Endodermal cell (in vitro differentiated cells): ENCODE measurements around the gene FERMT3. TPM values are rescaled to one million over a fixed set of nuclear protein-coding genes. Genes with fewer than 3 reads are reported as not detected.

Source experiments
- DNase-seq: peaks from one replicate; pipeline ENCODE4 v3.0.0-alpha.2; 2017
- H3K27ac ChIP-seq: 2 replicates; pipeline ENCODE4 v1.5.1; 2013; ENCODE audit warnings: mild to moderate bottlenecking, low read depth, low read length, moderate library complexity
- H3K27me3 ChIP-seq: 2 replicates; pipeline ENCODE4 v1.6.1; 2013; ENCODE audit warnings: mild to moderate bottlenecking, low read length, moderate library complexity; ENCODE audit not compliant: insufficient read depth, control insufficient read depth, poor library complexity, severe bottlenecking
- H3K36me3 ChIP-seq: 2 replicates; pipeline ENCODE4 v1.7.0; 2013; ENCODE audit warnings: mild to moderate bottlenecking, low read length, moderate library complexity; ENCODE audit not compliant: control insufficient read depth, insufficient read depth
- H3K4me1 ChIP-seq: one replicate; pipeline ENCODE4 v1.7.0; 2013; ENCODE audit warnings: low read length; ENCODE audit not compliant: control insufficient read depth, insufficient read depth
- H3K4me3 ChIP-seq: 2 replicates; pipeline ENCODE4 v1.5.1; 2013; ENCODE audit warnings: mild to moderate bottlenecking, low read length, moderate library complexity
- H3K9ac ChIP-seq: 2 replicates; pipeline ENCODE4 v1.6.1; 2013; ENCODE audit warnings: mild to moderate bottlenecking, low read length, moderate library complexity; ENCODE audit not compliant: poor library complexity, severe bottlenecking; ENCODE audit errors: extremely low read depth
- H3K9me3 ChIP-seq: 2 replicates; pipeline ENCODE4 v1.6.1; 2013; ENCODE audit warnings: mild to moderate bottlenecking, low read length, moderate library complexity; ENCODE audit not compliant: control insufficient read depth
- H3K27ac Mint-ChIP-seq: 2 replicates; pipeline ENCODE4 v1.8.0; 2020; ENCODE audit warnings: mixed read lengths
- H3K27me3 Mint-ChIP-seq: 2 replicates; pipeline ENCODE4 v1.8.0; 2021; ENCODE audit warnings: mild to moderate bottlenecking, mixed read lengths; ENCODE audit not compliant: insufficient read depth
- H3K36me3 Mint-ChIP-seq: 2 replicates; pipeline ENCODE4 v1.8.0; 2020; ENCODE audit warnings: low read depth, mixed read lengths
- H3K4me1 Mint-ChIP-seq: 2 replicates; pipeline ENCODE4 v1.8.0; 2020; ENCODE audit warnings: mixed read lengths
- H3K4me3 Mint-ChIP-seq: 2 replicates; pipeline ENCODE4 v1.8.0; 2020; ENCODE audit warnings: mild to moderate bottlenecking, moderate library complexity, mixed read lengths
- H3K9me3 Mint-ChIP-seq: 2 replicates; pipeline ENCODE4 v1.8.0; 2020; ENCODE audit warnings: mild to moderate bottlenecking, mixed read lengths
- CTCF ChIP-seq: fragments of 200-600 bp; sonication (generic); conservative IDR thresholded peaks from 2 replicates; pipeline ENCODE4 v1.5.0; 2021; ENCODE audit warnings: antibody characterized with exemption, mild to moderate bottlenecking
- WGBS, 2 experiments: methylation state at CpG; one replicate each; pipeline versions ENCODE4 v1.1.5 to v1.1.7; 2013; ENCODE audit warnings: missing lambda C conversion rate in 2 of 2, mixed read lengths in 1 of 2; ENCODE audit not compliant: insufficient coverage in 1 of 2, insufficient read length in 1 of 2; 5-methylcytosine and 5-hydroxymethylcytosine counted together
- total RNA-seq, 2 donors: library from RNA; stranded (reverse); fragmentation: NEBNext Ultra II Directional in 1 of 2; extraction: Animal tissue kit (Norgen Biotek cat#: 25700) in 1 of 2; gene quantifications; 2 replicates in 1 of 2; 3 replicates in 1 of 2; pipeline ENCODE4 v1.2.1, GENCODE V29; 2021

Gene FERMT3
- total RNA-seq, 2 donors from 2014 or later, result 4.2 to 5.3 TPM

DNA sequence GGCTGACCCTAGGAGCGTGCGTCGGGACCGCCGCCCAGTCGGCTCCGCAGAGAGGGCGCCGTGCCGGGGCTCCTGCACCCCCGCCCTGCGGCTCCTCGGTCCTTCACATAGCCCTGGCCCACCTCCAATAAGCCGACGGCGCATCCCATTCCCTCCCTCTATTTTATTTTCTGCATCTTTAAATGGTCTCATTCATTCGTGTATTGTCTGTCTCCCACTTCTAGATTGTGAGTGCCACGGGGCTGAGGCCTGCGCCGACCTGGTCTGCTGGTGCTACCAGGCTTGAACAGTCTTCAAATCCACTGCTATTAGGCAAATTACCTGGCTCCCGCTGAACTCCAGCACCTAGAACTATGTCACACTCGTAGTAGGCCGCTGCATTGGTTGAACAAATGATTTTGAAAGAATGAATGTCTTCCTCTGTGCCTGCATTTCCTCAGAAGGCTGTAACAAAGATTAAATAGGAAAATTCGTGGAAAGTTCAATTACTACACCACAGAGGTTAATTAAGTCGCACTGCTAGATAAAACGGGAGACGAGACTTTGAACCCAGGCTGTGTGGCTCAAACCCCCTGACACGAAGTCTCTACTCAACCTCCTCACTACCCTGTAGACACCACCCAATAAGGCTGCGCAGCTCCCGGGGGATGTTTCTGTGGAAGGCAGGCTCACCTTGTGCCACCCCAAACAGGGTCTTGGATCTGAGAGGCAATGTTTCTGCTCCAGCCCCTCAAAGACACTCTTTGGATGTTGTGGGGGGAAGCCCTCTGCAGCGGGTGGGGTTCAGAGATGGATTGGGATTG, 41.4 kb downstream of the FERMT3 start:
- Mint-ChIP-seq H3K27me3 (no peaks in the 10 kb centered on the region), H3K36me3 (peaks cover 13% of the 10 kb centered on the region), H3K27ac (peak overlapping the region; percentile 88), H3K4me3 (peak overlapping the region; percentile 86), H3K4me1 (peaks cover 24% of the 10 kb centered on the region), H3K9me3 (no peaks in the 10 kb centered on the region)
- Histone ChIP-seq H3K9me3 (no peaks in the 10 kb centered on the region), H3K4me3 (peak overlapping the region; percentile 97), H3K36me3 (peaks cover 16% of the 10 kb centered on the region), H3K9ac (no peak overlapping the region), H3K27me3 (no peaks in the 10 kb centered on the region), H3K4me1 (peaks cover 15% of the 10 kb centered on the region), H3K27ac (no peak overlapping the region)
- no peak for DNase-seq
- TF ChIP-seq CTCF, result no peak
- 37 to 45% methylated on average over 23 to 31 of the region's 31 CpGs for WGBS, 2 experiments

DNA sequence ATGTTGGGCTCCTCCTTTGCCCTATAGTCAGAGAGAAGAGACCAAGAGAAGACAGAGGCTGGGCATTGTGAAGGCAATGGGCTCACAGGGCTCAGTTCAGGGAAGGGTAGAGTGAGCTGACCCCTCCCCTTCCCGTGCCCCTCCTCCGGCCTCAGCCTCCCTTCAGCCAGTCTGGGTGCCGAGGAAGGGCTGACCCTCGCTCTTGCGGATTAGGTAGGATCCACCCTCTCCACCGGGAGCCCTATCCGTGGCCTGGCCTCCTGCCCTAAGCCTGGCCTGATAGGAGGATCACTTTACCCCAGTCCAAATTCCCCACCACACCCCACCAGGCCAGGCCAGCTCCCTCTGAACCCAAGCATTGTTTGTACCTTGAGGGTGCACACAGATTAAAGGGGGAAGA, 42.1 kb downstream of the FERMT3 start:
- Mint-ChIP-seq H3K27ac (peak overlapping the region; percentile 88), H3K36me3 (peaks cover 7% of the 10 kb centered on the region), H3K27me3 (no peaks in the 10 kb centered on the region), H3K4me3 (peak overlapping the region; percentile 86), H3K4me1 (peaks cover 25% of the 10 kb centered on the region), H3K9me3 (no peaks in the 10 kb centered on the region)
- Histone ChIP-seq H3K9ac (no peak overlapping the region), H3K4me1 (peaks cover 15% of the 10 kb centered on the region), H3K36me3 (peaks cover 15% of the 10 kb centered on the region), H3K9me3 (no peaks in the 10 kb centered on the region), H3K27me3 (no peaks in the 10 kb centered on the region), H3K27ac (no peak overlapping the region), H3K4me3 (peak overlapping the region; percentile 97)
- TF ChIP-seq CTCF, result no peak
- peak; percentile 89 for DNase-seq
- WGBS, 2 experiments, result 49 to 93% methylated on average over 2 to 7 of the region's 7 CpGs

DNA sequence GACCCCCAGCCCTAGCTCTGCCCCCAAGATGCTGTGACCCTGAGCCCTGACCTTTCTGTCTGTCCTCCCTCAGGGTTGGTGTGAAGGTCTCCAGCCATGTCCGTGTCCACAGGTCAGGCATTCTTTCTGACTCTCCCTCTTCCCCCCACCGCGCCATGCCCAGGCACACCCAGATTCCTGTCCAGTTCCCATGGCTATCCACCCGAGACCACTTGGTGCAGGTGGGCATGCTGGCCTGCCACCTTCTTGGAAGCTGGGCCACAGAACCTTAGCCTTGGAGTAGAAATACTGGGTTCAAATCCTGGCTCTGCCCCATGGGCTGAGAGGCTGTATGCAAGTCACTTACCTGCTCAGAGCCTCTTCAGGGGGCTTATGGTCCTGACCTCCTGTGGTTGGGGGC, 42.5 kb downstream of the FERMT3 start:
- Mint-ChIP-seq H3K27ac (peak overlapping the region; percentile 76), H3K4me3 (no peak overlapping the region)

More for the DNA sequence above, 42.5 kb downstream of the FERMT3 start:
- no peaks in the 10 kb centered on the region for H3K27me3 ChIP-seq
- peaks cover 11% of the 10 kb centered on the region for H3K36me3 ChIP-seq
- Mint-ChIP-seq H3K27me3 (no peaks in the 10 kb centered on the region), H3K4me1 (peaks cover 29% of the 10 kb centered on the region), H3K36me3 (peaks cover 6% of the 10 kb centered on the region), H3K9me3 (no peaks in the 10 kb centered on the region)
- DNase-seq, result no peak
- WGBS, 2 experiments, result 91 to 100% methylated on average over 4 of the region's 4 CpGs
- no peak overlapping the region for H3K4me3 ChIP-seq
- TF ChIP-seq CTCF, result no peak
- H3K9ac ChIP-seq, result no peak overlapping the region
- no peaks in the 10 kb centered on the region for H3K9me3 ChIP-seq
- peaks cover 15% of the 10 kb centered on the region for H3K4me1 ChIP-seq
- no peak overlapping the region for H3K27ac ChIP-seq
